Fibroblast of skin of right biceps (primary cell): ENCODE data around the gene TMEM182.
A peak's percentile ranks its signal among the peaks of the same experiment; 100 is the strongest.

ENCODE experiments used
- DNase-seq: peaks from one replicate; pipeline ENCODE4 v3.0.0-alpha.2; 2013

Gene TMEM182

GRCh38 chr2:102803041-102803896 is 41.4 kb downstream of the TMEM182 start:
- no peak for DNase-seq

GRCh38 chr2:102803897-102804217 is 42.0 kb downstream of the TMEM182 start:
- DNase-seq: no peak

GRCh38 chr2:102806250-102806837 is 44.5 kb downstream of the TMEM182 start:
- DNase-seq: peak; percentile 56

GRCh38 chr2:102809291-102810189 is 47.7 kb downstream of the TMEM182 start:
- DNase-seq: no peak

- DNase-seq: no peak
Observed at GRCh38 chr2:102815285-102815684, 53.5 kb downstream of the TMEM182 start.

GRCh38 chr2:102826904-102827303 is 65.1 kb downstream of the TMEM182 start:
- peak; percentile 26 for DNase-seq

GRCh38 chr2:102832789-102833188 is 71.0 kb downstream of the TMEM182 start:
- DNase-seq: no peak

- DNase-seq: no peak
Observed at GRCh38 chr2:102834523-102835273, 72.9 kb downstream of the TMEM182 start.

GRCh38 chr2:102837626-102838198 is 75.9 kb downstream of the TMEM182 start:
- no peak for DNase-seq

- peak; percentile 37 for DNase-seq
Observed at GRCh38 chr2:102839668-102840388, 78.0 kb downstream of the TMEM182 start.

- peak; percentile 35 for DNase-seq
Observed at GRCh38 chr2:102841107-102841840, 79.4 kb downstream of the TMEM182 start.

- no peak for DNase-seq
Observed at GRCh38 chr2:102843764-102844443, 82.1 kb downstream of the TMEM182 start.

- DNase-seq: no peak
Observed at GRCh38 chr2:102844911-102845310, 83.1 kb downstream of the TMEM182 start.

GRCh38 chr2:102848366-102848839 is 86.6 kb downstream of the TMEM182 start:
- peak; percentile 60 for DNase-seq

- DNase-seq: no peak
Observed at GRCh38 chr2:102850888-102851287, 89.1 kb downstream of the TMEM182 start.

GRCh38 chr2:102852867-102853266 is 91.0 kb downstream of the TMEM182 start:
- DNase-seq: no peak
